HUES48 (cell line): Measurements from ENCODE around the gene TRPC4.

Source experiments
- H3K27ac ChIP-seq: one replicate; pipeline ENCODE4 v1.7.0; 2013; ENCODE audit warnings: low read depth, low read length, inconsistent platforms
- H3K27me3 ChIP-seq: 2 replicates; pipeline ENCODE4 v1.6.1; 2013; ENCODE audit warnings: mild to moderate bottlenecking, low read length; ENCODE audit not compliant: control insufficient read depth, insufficient read depth
- H3K36me3 ChIP-seq: 2 replicates; pipeline ENCODE4 v1.6.1; 2013; ENCODE audit warnings: low read length; ENCODE audit not compliant: control insufficient read depth, insufficient read depth
- H3K4me1 ChIP-seq: 2 replicates; pipeline ENCODE4 v1.6.1; 2013; ENCODE audit warnings: mild to moderate bottlenecking, low read length; ENCODE audit not compliant: control insufficient read depth, insufficient read depth
- H3K4me3 ChIP-seq: 2 replicates; pipeline ENCODE4 v1.5.1; 2013; ENCODE audit warnings: mild to moderate bottlenecking, low read depth, low read length
- H3K9ac ChIP-seq: 2 replicates; pipeline ENCODE4 v1.6.1; 2013; ENCODE audit warnings: mild to moderate bottlenecking, low read depth, low read length, moderate library complexity
- H3K9me3 ChIP-seq: 2 replicates; pipeline ENCODE4 v1.6.1; 2013; ENCODE audit warnings: low read length; ENCODE audit not compliant: control insufficient read depth, insufficient read depth

Gene TRPC4

GRCh38 chr13:37735293-37735692, 134.3 kb downstream of the TRPC4 start:
- no peak overlapping the region for H3K9ac ChIP-seq
- H3K27ac ChIP-seq: no peak overlapping the region
- H3K36me3 ChIP-seq: no peaks in the 10 kb centered on the region
- H3K4me1 ChIP-seq: no peaks in the 10 kb centered on the region
- H3K9me3 ChIP-seq: no peaks in the 10 kb centered on the region
- no peak overlapping the region for H3K4me3 ChIP-seq
- no peaks in the 10 kb centered on the region for H3K27me3 ChIP-seq

- no peaks in the 10 kb centered on the region for H3K4me1 ChIP-seq
- no peaks in the 10 kb centered on the region for H3K9me3 ChIP-seq
- no peaks in the 10 kb centered on the region for H3K36me3 ChIP-seq
- no peak overlapping the region for H3K4me3 ChIP-seq
- no peak overlapping the region for H3K27ac ChIP-seq
- H3K27me3 ChIP-seq: no peaks in the 10 kb centered on the region
- H3K9ac ChIP-seq: no peak overlapping the region
Measured at GRCh38 chr13:37729876-37730275, 139.7 kb downstream of the TRPC4 start.

GRCh38 chr13:37716420-37717195, 153.0 kb downstream of the TRPC4 start:
- Histone ChIP-seq H3K9ac (no peak overlapping the region), H3K9me3 (no peaks in the 10 kb centered on the region), H3K36me3 (no peaks in the 10 kb centered on the region), H3K27ac (no peak overlapping the region), H3K4me3 (no peak overlapping the region), H3K4me1 (no peaks in the 10 kb centered on the region), H3K27me3 (no peaks in the 10 kb centered on the region)

GRCh38 chr13:37715606-37716015, 154.0 kb downstream of the TRPC4 start:
- H3K4me1 ChIP-seq: no peaks in the 10 kb centered on the region
- no peaks in the 10 kb centered on the region for H3K9me3 ChIP-seq
- no peaks in the 10 kb centered on the region for H3K27me3 ChIP-seq
- H3K9ac ChIP-seq: no peak overlapping the region
- H3K27ac ChIP-seq: no peak overlapping the region
- H3K4me3 ChIP-seq: no peak overlapping the region
- no peaks in the 10 kb centered on the region for H3K36me3 ChIP-seq

GRCh38 chr13:37709318-37709717, 160.3 kb downstream of the TRPC4 start:
- no peaks in the 10 kb centered on the region for H3K27me3 ChIP-seq
- H3K36me3 ChIP-seq: no peaks in the 10 kb centered on the region
- no peaks in the 10 kb centered on the region for H3K9me3 ChIP-seq
- H3K4me1 ChIP-seq: no peaks in the 10 kb centered on the region
- H3K27ac ChIP-seq: no peak overlapping the region
- H3K9ac ChIP-seq: no peak overlapping the region
- H3K4me3 ChIP-seq: no peak overlapping the region

GRCh38 chr13:37707739-37708500, 161.7 kb downstream of the TRPC4 start:
- Histone ChIP-seq H3K4me1 (no peaks in the 10 kb centered on the region), H3K36me3 (no peaks in the 10 kb centered on the region), H3K9ac (no peak overlapping the region), H3K27me3 (no peaks in the 10 kb centered on the region), H3K4me3 (no peak overlapping the region), H3K9me3 (no peaks in the 10 kb centered on the region), H3K27ac (no peak overlapping the region)

GRCh38 chr13:37706041-37706440, 163.5 kb downstream of the TRPC4 start:
- no peaks in the 10 kb centered on the region for H3K36me3 ChIP-seq
- no peaks in the 10 kb centered on the region for H3K27me3 ChIP-seq
- no peaks in the 10 kb centered on the region for H3K9me3 ChIP-seq
- no peak overlapping the region for H3K27ac ChIP-seq
- no peak overlapping the region for H3K4me3 ChIP-seq
- H3K9ac ChIP-seq: no peak overlapping the region
- no peaks in the 10 kb centered on the region for H3K4me1 ChIP-seq

- Histone ChIP-seq H3K27me3 (no peaks in the 10 kb centered on the region), H3K4me1 (no peaks in the 10 kb centered on the region), H3K9me3 (no peaks in the 10 kb centered on the region), H3K4me3 (no peak overlapping the region), H3K9ac (no peak overlapping the region), H3K36me3 (no peaks in the 10 kb centered on the region), H3K27ac (no peak overlapping the region)
Measured at GRCh38 chr13:37701972-37702371, 167.6 kb downstream of the TRPC4 start.

- Histone ChIP-seq H3K36me3 (no peaks in the 10 kb centered on the region), H3K9me3 (no peaks in the 10 kb centered on the region), H3K4me1 (no peaks in the 10 kb centered on the region), H3K27ac (no peak overlapping the region), H3K9ac (no peak overlapping the region), H3K4me3 (no peak overlapping the region), H3K27me3 (no peaks in the 10 kb centered on the region)
Measured at GRCh38 chr13:37701306-37701705, 168.3 kb downstream of the TRPC4 start.

GRCh38 chr13:37700887-37701286, 168.7 kb downstream of the TRPC4 start:
- H3K27ac ChIP-seq: no peak overlapping the region
- H3K4me1 ChIP-seq: no peaks in the 10 kb centered on the region
- no peak overlapping the region for H3K4me3 ChIP-seq
- H3K36me3 ChIP-seq: no peaks in the 10 kb centered on the region
- H3K9me3 ChIP-seq: no peaks in the 10 kb centered on the region
- no peak overlapping the region for H3K9ac ChIP-seq
- no peaks in the 10 kb centered on the region for H3K27me3 ChIP-seq

- H3K9me3 ChIP-seq: no peaks in the 10 kb centered on the region
- no peaks in the 10 kb centered on the region for H3K27me3 ChIP-seq
- no peaks in the 10 kb centered on the region for H3K4me1 ChIP-seq
- no peaks in the 10 kb centered on the region for H3K36me3 ChIP-seq
- H3K9ac ChIP-seq: no peak overlapping the region
- H3K27ac ChIP-seq: no peak overlapping the region
- H3K4me3 ChIP-seq: no peak overlapping the region
Measured at GRCh38 chr13:37695200-37695599, 174.4 kb downstream of the TRPC4 start.
